GM23248 (cell line): Measurements from ENCODE around the gene GNS.

Experiments
- EZH2 ChIP-seq: fragments of 200-600 bp; sonication (generic); IDR thresholded peaks from 2 replicates; pipeline ENCODE4 v1.6.1; 2018; ENCODE audit warnings: antibody characterized with exemption, mild to moderate bottlenecking; ENCODE audit not compliant: insufficient read depth, poor library complexity, severe bottlenecking
- EZH2phosphoT487 ChIP-seq: fragments of 200-600 bp; sonication (generic); IDR thresholded peaks from 2 replicates; pipeline ENCODE4 v1.6.1; 2018; ENCODE audit warnings: antibody characterized with exemption, moderate library complexity, mild to moderate bottlenecking, low read depth; ENCODE audit not compliant: insufficient read depth

GRCh38 chr12:64801381-64801780 lies 42.2 kb upstream of the GNS start:
- TF ChIP-seq EZH2phosphoT487 (no peak), EZH2 (no peak)
